DOHH2 (cell line): ENCODE results near the gene MATK.

Source experiments
- CTCF ChIP-seq: fragments of 200-600 bp; sonication (generic); IDR thresholded peaks from one replicate; pipeline ENCODE4 v1.5.1; 2014; ENCODE audit warnings: antibody characterized with exemption, mild to moderate bottlenecking, low read depth, low read length; ENCODE audit not compliant: poor library complexity, severe bottlenecking
- EZH2phosphoT487 ChIP-seq: fragments of 200-600 bp; sonication (generic); IDR thresholded peaks from 2 replicates; pipeline ENCODE4 v1.6.1; 2017; ENCODE audit warnings: borderline replicate concordance, mild to moderate bottlenecking, antibody characterized with exemption, low read length, moderate library complexity, mixed read lengths

- TF ChIP-seq CTCF (no peak), EZH2phosphoT487 (no peak)
Observed at GRCh38 chr19:3831601-3832000, 45.4 kb upstream of the MATK start.
